NT2/D1 (cell line): ENCODE results near the gene AFF1.

Source experiments
- SUZ12 ChIP-seq: IDR thresholded peaks from 2 replicates; pipeline ENCODE4 v1.6.1; 2011; ENCODE audit not compliant: insufficient read length, insufficient read depth; ENCODE audit errors: extremely low read depth
- ZNF274 ChIP-seq: IDR thresholded peaks from 2 replicates; pipeline ENCODE4 v1.6.1; 2011; ENCODE audit warnings: mild to moderate bottlenecking, low read depth, low read length

- TF ChIP-seq ZNF274: no peak
- TF ChIP-seq SUZ12: no peak
Measured at GRCh38 chr4:87092389-87093141, 157.8 kb downstream of the AFF1 start.
